SU-DHL-6 (cell line): ENCODE results near the gene C13orf46.

Experiments
- H2AFZ ChIP-seq: fragments of 200-600 bp; sonication (generic); 2 replicates; pipeline ENCODE4 v1.6.1; 2014; ENCODE audit warnings: low read depth, mild to moderate bottlenecking, moderate library complexity, mixed read lengths, antibody characterized with exemption, low read length; ENCODE audit not compliant: severe bottlenecking
- H3F3A ChIP-seq: fragments of 200-600 bp; shearing (Covaris generic); 2 replicates; pipeline ENCODE4 v1.6.0; 2016; ENCODE audit warnings: antibody characterized with exemption, mild to moderate bottlenecking; ENCODE audit not compliant: insufficient read depth
- H3K27ac ChIP-seq: fragments of 200-600 bp; sonication (generic); 2 replicates; pipeline ENCODE4 v1.5.1; 2016; ENCODE audit warnings: low read depth, mild to moderate bottlenecking, low read length, moderate library complexity, mixed read lengths
- H3K27me3 ChIP-seq: fragments of 200-600 bp; sonication (generic), shearing (Covaris generic); 2 replicates; pipeline ENCODE4 v1.6.0; 2014; ENCODE audit warnings: mild to moderate bottlenecking, low read length
- H3K36me3 ChIP-seq: fragments of 200-600 bp; sonication (generic); 2 replicates; pipeline ENCODE4 v1.6.1; 2014; ENCODE audit warnings: mild to moderate bottlenecking, low read length, mixed read lengths
- H3K4me2 ChIP-seq: fragments of 300-600, 200-600 bp; shearing (Covaris generic), sonication (generic); 2 replicates; pipeline ENCODE4 v1.6.0; 2014; ENCODE audit warnings: low read length, low read depth, mild to moderate bottlenecking; ENCODE audit not compliant: poor library complexity, severe bottlenecking
- H3K4me3 ChIP-seq: fragments of 200-600 bp; sonication (generic); 2 replicates; pipeline ENCODE4 v1.5.1; 2014; ENCODE audit warnings: antibody characterized with exemption, low read length, mild to moderate bottlenecking, mixed read lengths; ENCODE audit not compliant: insufficient read depth, poor library complexity, severe bottlenecking
- H3K79me2 ChIP-seq: fragments of 200-600 bp; sonication (generic); 2 replicates; pipeline ENCODE4 v1.6.1; 2014; ENCODE audit warnings: mild to moderate bottlenecking, low read length, moderate library complexity; ENCODE audit not compliant: insufficient read depth
- H3K9ac ChIP-seq: fragments of 200-600 bp; sonication (generic); 2 replicates; pipeline ENCODE4 v1.7.0; 2014; ENCODE audit warnings: mild to moderate bottlenecking, low read length
- H3K9me2 ChIP-seq: fragments of 200-600 bp; sonication (generic); replicated peaks from 2 replicates; pipeline ENCODE4 v1.6.1; 2014; ENCODE audit warnings: low read length; ENCODE audit not compliant: insufficient read depth
- H3K9me3 ChIP-seq: fragments of 200-600 bp; sonication (generic); 2 replicates; pipeline ENCODE4 v1.6.1; 2014; ENCODE audit warnings: low read length, mixed read lengths; ENCODE audit not compliant: insufficient read depth
- H4K20me1 ChIP-seq: fragments of 200-600 bp; sonication (generic); 2 replicates; pipeline ENCODE4 v1.6.1; 2014; ENCODE audit warnings: low read depth, mild to moderate bottlenecking, antibody characterized with exemption, low read length, moderate library complexity, mixed read lengths
- CTCF ChIP-seq: fragments of 200-600 bp; sonication (generic); IDR thresholded peaks from one replicate; pipeline ENCODE4 v1.5.1; 2017; ENCODE audit warnings: antibody characterized with exemption, mild to moderate bottlenecking, low read length, moderate library complexity; ENCODE audit not compliant: insufficient read depth, poor library complexity, severe bottlenecking
- EZH2phosphoT487 ChIP-seq: fragments of 200-600 bp; sonication (generic), shearing (Covaris generic); conservative IDR thresholded peaks from 2 replicates; pipeline ENCODE4 v1.6.1; 2018; ENCODE audit warnings: mild to moderate bottlenecking, antibody characterized with exemption, low read length, moderate library complexity, mixed read lengths

Gene C13orf46

GRCh38 chr13:113937073-113937472, 36.8 kb downstream of the C13orf46 start:
- Histone ChIP-seq H3K27me3 (no peaks in the 10 kb centered on the region), H2AFZ (no peak overlapping the region), H3K79me2 (no peaks in the 10 kb centered on the region), H3K4me3 (no peak overlapping the region), H3K9ac (no peak overlapping the region), H4K20me1 (no peaks in the 10 kb centered on the region), H3K4me2 (no peak overlapping the region), H3K36me3 (no peaks in the 10 kb centered on the region), H3K9me2 (no peaks in the 10 kb centered on the region), H3K9me3 (no peaks in the 10 kb centered on the region), H3F3A (no peaks in the 10 kb centered on the region), H3K27ac (no peak overlapping the region)
- TF ChIP-seq CTCF: no peak
- TF ChIP-seq EZH2phosphoT487: no peak

- H4K20me1 ChIP-seq: no peaks in the 10 kb centered on the region
- H3K79me2 ChIP-seq: no peaks in the 10 kb centered on the region
- H3K36me3 ChIP-seq: no peaks in the 10 kb centered on the region
- H3K27me3 ChIP-seq: no peaks in the 10 kb centered on the region
- no peak overlapping the region for H2AFZ ChIP-seq
- no peaks in the 10 kb centered on the region for H3F3A ChIP-seq
- TF ChIP-seq CTCF (no peak), EZH2phosphoT487 (no peak)
- no peaks in the 10 kb centered on the region for H3K9me3 ChIP-seq
- no peak overlapping the region for H3K4me2 ChIP-seq
- H3K4me3 ChIP-seq: no peak overlapping the region
- no peak overlapping the region for H3K9ac ChIP-seq
- no peaks in the 10 kb centered on the region for H3K9me2 ChIP-seq
- no peak overlapping the region for H3K27ac ChIP-seq
These were observed 37.5 kb downstream of the C13orf46 start for GRCh38 chr13:113936166-113936965.

- Histone ChIP-seq H3F3A (no peaks in the 10 kb centered on the region), H3K4me3 (no peak overlapping the region), H4K20me1 (no peaks in the 10 kb centered on the region), H2AFZ (no peak overlapping the region), H3K9ac (no peak overlapping the region), H3K27me3 (no peaks in the 10 kb centered on the region), H3K4me2 (no peak overlapping the region), H3K9me2 (no peaks in the 10 kb centered on the region), H3K36me3 (no peaks in the 10 kb centered on the region), H3K27ac (no peak overlapping the region), H3K79me2 (no peaks in the 10 kb centered on the region), H3K9me3 (no peaks in the 10 kb centered on the region)
- no peak for TF ChIP-seq CTCF
- no peak for TF ChIP-seq EZH2phosphoT487
These were observed 38.7 kb downstream of the C13orf46 start for GRCh38 chr13:113935001-113935844.
